ENCODE data around the gene PRAMEF8. TPM values are rescaled to one million over a fixed set of nuclear protein-coding genes. Genes with fewer than 3 reads are reported as not detected.
"Not testable (repeated sequence)": the region's sequence is repeated elsewhere in the genome, so short reads cannot be mapped to it uniquely, and the experiment has no call there.

PRAMEF8 gene
- total RNA-seq, 1 experiment from 2014 or later: not detected

DNA sequence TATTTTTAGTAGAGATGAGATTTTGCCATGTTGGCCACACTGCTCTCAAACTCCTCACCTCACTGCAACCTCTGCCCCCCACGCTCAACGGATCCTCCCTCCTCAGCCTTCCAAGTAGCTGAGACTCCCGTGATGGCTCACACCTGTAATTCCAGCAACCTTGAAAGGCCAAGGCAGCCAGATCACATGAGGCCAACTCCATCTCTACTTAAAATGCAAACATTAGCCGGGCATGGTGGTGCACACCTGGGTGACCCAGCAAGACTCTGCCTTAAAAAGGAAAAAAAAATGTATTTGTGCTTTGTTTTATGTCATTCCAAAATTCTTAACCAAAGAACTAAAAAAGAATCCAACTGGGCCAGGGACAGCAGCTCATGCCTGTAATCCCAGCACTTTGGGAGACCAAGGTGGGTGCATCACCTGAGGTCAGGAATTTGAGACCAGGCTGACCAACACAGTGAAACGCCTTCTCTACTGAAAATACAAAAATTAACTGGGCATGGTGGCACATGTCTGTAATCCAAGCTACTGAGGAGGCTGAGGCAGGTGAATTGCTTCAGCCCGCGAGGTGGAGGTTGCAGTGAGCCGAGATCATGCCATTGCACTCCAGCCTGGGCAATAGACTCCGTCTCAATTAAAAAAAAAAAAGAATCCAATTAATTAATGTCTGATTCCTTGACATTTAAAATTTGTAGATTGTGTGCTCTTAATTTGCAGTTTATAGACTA lies 41.2 kb downstream of the PRAMEF8 start:
- not testable (repeated sequence) for H3K4me1 Mint-ChIP-seq; H4K8ac ChIP-seq (replicated peaks; ENCODE audit: insufficient read length, low read depth, low read length); DNase-seq; H3K23me2 ChIP-seq (ENCODE audit: insufficient read length, low read depth, low read length, poor library complexity, severe bottlenecking); H2AK5ac ChIP-seq (ENCODE audit: insufficient read length, low read length); H3K4ac ChIP-seq (ENCODE audit: low read depth, low read length); H2AFZ ChIP-seq (ENCODE audit: low read length); H3K79me2 ChIP-seq (ENCODE audit: insufficient read depth, low read length); H3K27ac Mint-ChIP-seq; H3T11ph ChIP-seq (ENCODE audit: low read length); H3K56ac ChIP-seq (ENCODE audit: insufficient read length, low read depth, low read length); H3K23ac ChIP-seq (ENCODE audit: insufficient read length, low read depth, low read length); H2BK20ac ChIP-seq (ENCODE audit: low read depth, low read length, poor library complexity, severe bottlenecking); H2BK120ac ChIP-seq (ENCODE audit: low read depth, low read length, poor library complexity, severe bottlenecking); H4K91ac ChIP-seq (ENCODE audit: insufficient read length, low read depth, low read length); H3K14ac ChIP-seq (ENCODE audit: insufficient read depth, low read length); H3K4me3 Mint-ChIP-seq; H3K27ac ChIP-seq (ENCODE audit: insufficient read length, low read depth, low read length); H2BK12ac ChIP-seq (ENCODE audit: insufficient read length, low read depth, low read length); H4K5ac ChIP-seq (ENCODE audit: insufficient read length, low read depth, low read length); H3K4me2 ChIP-seq (ENCODE audit: insufficient read depth, insufficient read length, low read length); H2BK5ac ChIP-seq (ENCODE audit: insufficient read length, low read length); H3K4me1 ChIP-seq (ENCODE audit: insufficient read depth, low read length); H3K27me3 Mint-ChIP-seq (ENCODE audit: low read depth); H3K79me1 ChIP-seq (ENCODE audit: insufficient read depth, low read depth, low read length, poor library complexity, severe bottlenecking); H3K9ac ChIP-seq (ENCODE audit: extremely low read depth, insufficient read length, low read length); H3K27me3 ChIP-seq (ENCODE audit: insufficient read depth, low read length); H4K20me1 ChIP-seq (ENCODE audit: control insufficient read depth, insufficient read depth, insufficient read length); H3K18ac ChIP-seq (ENCODE audit: insufficient read length, low read depth, low read length); H2BK15ac ChIP-seq (ENCODE audit: low read depth, low read length)
- peaks cover 66% of the 10 kb centered on the region for H3K9me3 ChIP-seq (ENCODE audit: control insufficient read depth, low read depth, low read length)
- peaks cover 77 to 79% of the 10 kb centered on the region in 2 experiments for H3K9me3 Mint-ChIP-seq
- WGBS (ENCODE audit: extremely low coverage, insufficient read length, low lambda C conversion rate): no CpG with 5 or more reads among the region's 9 CpGs
- H3K36me3 Mint-ChIP-seq (ENCODE audit: insufficient read depth in 1 of 3, low read depth in 3 of 3): peaks cover 16 to 46% (median 20%) of the 10 kb centered on the region in 3 experiments

DNA sequence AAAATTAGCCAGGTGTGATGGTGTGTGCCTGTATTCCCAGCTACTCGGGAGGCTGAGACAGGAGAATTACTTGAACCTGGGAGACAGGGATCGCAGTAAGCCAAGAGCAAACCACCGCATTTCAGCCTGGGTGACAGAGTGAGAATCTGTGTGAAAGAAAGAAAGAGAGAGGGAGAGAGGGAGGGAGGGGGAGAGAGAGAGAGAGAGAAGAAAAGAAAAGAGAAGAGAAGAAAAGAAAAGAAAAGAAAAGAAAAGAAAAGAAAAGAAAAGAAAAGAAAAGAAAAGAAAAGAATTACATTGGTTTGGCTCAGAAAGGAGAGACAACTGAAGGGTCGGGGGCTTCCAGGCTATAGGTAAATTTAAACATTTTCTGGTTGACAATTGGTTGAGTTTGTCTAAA lies 45.3 kb downstream of the PRAMEF8 start:
- not testable (repeated sequence) for H3T11ph ChIP-seq (ENCODE audit: low read length); H2BK20ac ChIP-seq (ENCODE audit: low read depth, low read length, poor library complexity, severe bottlenecking); H3K4ac ChIP-seq (ENCODE audit: low read depth, low read length); H3K18ac ChIP-seq (ENCODE audit: insufficient read length, low read depth, low read length); H2BK12ac ChIP-seq (ENCODE audit: insufficient read length, low read depth, low read length); H3K27ac ChIP-seq (ENCODE audit: insufficient read length, low read depth, low read length); H3K27me3 ChIP-seq (ENCODE audit: insufficient read depth, low read length); H2BK120ac ChIP-seq (ENCODE audit: low read depth, low read length, poor library complexity, severe bottlenecking); H2AFZ ChIP-seq (ENCODE audit: low read length); H3K4me1 Mint-ChIP-seq; H3K79me2 ChIP-seq (ENCODE audit: insufficient read depth, low read length); H4K20me1 ChIP-seq (ENCODE audit: control insufficient read depth, insufficient read depth, insufficient read length); H3K4me1 ChIP-seq (ENCODE audit: insufficient read depth, low read length); H2BK5ac ChIP-seq (ENCODE audit: insufficient read length, low read length); H4K5ac ChIP-seq (ENCODE audit: insufficient read length, low read depth, low read length); H3K9ac ChIP-seq (ENCODE audit: extremely low read depth, insufficient read length, low read length); H3K27ac Mint-ChIP-seq; H3K23me2 ChIP-seq (ENCODE audit: insufficient read length, low read depth, low read length, poor library complexity, severe bottlenecking); H3K14ac ChIP-seq (ENCODE audit: insufficient read depth, low read length); H3K27me3 Mint-ChIP-seq (ENCODE audit: low read depth); H2AK5ac ChIP-seq (ENCODE audit: insufficient read length, low read length); H3K56ac ChIP-seq (ENCODE audit: insufficient read length, low read depth, low read length); H2BK15ac ChIP-seq (ENCODE audit: low read depth, low read length); H3K4me2 ChIP-seq (ENCODE audit: insufficient read depth, insufficient read length, low read length); H3K23ac ChIP-seq (ENCODE audit: insufficient read length, low read depth, low read length); H3K79me1 ChIP-seq (ENCODE audit: insufficient read depth, low read depth, low read length, poor library complexity, severe bottlenecking); DNase-seq; H4K91ac ChIP-seq (ENCODE audit: insufficient read length, low read depth, low read length); H3K4me3 Mint-ChIP-seq; H4K8ac ChIP-seq (replicated peaks; ENCODE audit: insufficient read length, low read depth, low read length)
- WGBS (ENCODE audit: extremely low coverage, insufficient read length, low lambda C conversion rate): no CpG with 5 or more reads among the region's 4 CpGs
- peaks cover 51% of the 10 kb centered on the region for H3K9me3 ChIP-seq (ENCODE audit: control insufficient read depth, low read depth, low read length)
- Mint-ChIP-seq H3K36me3 (ENCODE audit: insufficient read depth in 1 of 3, low read depth in 3 of 3) (peaks cover 9 to 33% (median 10%) of the 10 kb centered on the region in 3 experiments), H3K9me3 (peaks cover 83 to 91% of the 10 kb centered on the region in 2 experiments)
